Pulmonary artery endothelial cell (primary cell): ENCODE measurements around the gene CHN2. TPM values are rescaled to one million over a fixed set of nuclear protein-coding genes. Genes with fewer than 3 reads are reported as not detected.
"Not testable (repeated sequence)": the region's sequence is repeated elsewhere in the genome, so short reads cannot be mapped to it uniquely, and the experiment has no call there.

Experiments
- DNase-seq: peaks from one replicate; pipeline ENCODE4 v3.0.0-alpha.2; 2011; ENCODE audit warnings: low read depth, low spot score
- total RNA-seq: library from RNA; depleted of rRNA; stranded (reverse); fragments of >200 nt; gene quantifications from 2 replicates; pipeline ENCODE4 v1.2.3, GENCODE V29; 2014

Gene CHN2
- total RNA-seq, 1 donor from 2014 or later = 0.13 TPM

DNA sequence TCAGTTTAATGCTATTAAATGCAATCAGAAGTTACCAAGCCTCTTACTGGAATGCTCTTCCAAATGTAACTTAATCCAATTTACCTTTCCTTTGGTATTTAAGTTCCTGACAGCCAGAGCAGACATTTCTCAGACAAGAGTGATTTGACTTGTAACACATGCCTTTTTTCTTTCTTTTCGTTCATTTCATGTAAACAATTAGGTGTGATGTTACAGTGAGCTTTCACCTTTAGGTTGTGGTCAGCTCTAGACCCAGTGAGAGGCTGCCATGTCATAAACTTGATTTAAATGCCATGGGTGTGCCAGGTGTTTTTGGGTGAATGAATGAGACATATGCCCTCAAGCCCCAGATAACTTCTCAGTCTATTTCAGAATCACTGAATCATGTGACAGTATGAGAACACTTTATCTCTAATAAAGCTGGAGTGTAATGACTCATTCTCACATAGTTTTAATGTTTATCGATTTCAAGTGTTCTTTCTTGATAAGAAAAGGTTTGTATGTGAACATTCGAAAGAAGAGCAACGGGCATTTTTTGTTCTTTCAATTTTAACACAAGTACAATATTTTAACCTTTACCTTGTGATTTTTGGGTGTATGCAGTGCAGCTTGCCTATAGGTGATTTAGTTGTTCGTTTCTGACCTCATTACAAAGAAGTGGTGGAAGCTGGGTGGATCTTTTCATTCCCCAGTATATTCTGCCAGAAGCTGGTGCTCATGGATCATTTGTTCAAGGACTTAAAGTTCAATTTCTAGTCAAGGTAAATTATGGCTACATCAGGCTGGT is 61.5 kb downstream of the CHN2 start:
- no peak for DNase-seq

DNA sequence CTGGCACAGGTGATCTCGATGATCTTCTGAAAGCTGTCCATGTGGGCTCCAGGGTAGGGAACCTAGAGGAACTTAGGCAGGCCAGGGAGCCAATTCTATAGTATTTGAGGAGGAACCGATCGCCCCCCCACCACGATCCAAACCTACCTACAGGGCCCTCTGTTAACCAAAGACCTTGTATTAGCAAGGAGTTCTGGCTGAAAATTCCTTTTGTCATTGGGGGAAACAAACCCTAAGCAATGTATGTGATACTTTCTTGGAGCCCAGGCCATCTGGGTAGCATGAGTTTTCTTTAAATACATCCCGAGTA is 62.1 kb downstream of the CHN2 start:
- DNase-seq = no peak

DNA sequence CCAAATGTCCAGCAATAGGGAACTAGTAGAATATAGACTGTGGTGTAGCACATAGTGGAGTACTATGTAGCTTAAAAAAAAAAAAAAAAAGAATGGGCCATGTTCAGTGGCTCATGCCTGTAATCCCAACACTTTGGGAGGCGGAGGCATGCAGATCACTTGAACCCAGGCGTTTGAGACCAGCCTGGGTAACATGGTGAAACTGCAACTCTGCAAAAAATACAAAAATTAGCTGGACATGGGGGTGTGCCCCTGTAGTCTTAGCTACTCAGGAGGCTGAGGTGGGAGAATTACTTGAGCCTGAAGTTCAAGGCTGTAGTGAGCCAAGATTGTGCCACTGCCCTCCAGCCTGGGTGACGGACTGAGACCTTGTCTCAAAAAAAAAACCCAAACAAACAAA is 64.4 kb downstream of the CHN2 start:
- DNase-seq = no peak

DNA sequence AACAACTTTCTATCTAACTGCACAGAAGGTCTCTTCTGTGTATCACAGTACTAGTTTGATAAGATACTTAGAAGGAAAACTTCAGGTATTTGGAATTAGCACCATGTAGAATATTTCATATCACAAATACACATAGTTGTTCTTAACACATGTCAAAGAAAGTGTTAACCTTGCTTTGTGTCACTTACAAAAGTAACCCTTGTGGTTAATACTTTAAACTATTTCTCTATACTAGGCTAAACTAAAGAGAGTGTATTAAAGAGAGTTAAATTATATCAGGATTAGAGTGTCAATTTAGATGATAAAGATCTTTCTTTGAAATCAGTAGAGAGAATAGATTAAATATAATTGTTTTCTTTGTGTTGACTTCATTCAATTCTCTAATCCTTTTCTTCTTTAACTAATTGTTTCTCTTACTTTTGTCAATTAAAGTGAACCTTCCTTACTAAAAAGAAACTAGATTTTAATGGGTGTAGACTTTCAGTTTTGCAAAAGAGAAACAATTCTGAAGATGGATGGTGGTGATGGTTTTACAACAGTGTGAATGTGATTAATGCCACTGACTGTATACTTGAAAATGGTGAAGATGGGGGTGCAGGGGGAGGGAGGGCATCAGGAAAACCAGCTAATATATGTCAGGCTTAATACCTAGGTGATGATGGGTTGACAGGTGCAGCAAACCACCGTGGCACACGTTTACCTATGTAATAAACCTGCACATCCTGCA is 67.8 kb downstream of the CHN2 start:
- no peak for DNase-seq

DNA sequence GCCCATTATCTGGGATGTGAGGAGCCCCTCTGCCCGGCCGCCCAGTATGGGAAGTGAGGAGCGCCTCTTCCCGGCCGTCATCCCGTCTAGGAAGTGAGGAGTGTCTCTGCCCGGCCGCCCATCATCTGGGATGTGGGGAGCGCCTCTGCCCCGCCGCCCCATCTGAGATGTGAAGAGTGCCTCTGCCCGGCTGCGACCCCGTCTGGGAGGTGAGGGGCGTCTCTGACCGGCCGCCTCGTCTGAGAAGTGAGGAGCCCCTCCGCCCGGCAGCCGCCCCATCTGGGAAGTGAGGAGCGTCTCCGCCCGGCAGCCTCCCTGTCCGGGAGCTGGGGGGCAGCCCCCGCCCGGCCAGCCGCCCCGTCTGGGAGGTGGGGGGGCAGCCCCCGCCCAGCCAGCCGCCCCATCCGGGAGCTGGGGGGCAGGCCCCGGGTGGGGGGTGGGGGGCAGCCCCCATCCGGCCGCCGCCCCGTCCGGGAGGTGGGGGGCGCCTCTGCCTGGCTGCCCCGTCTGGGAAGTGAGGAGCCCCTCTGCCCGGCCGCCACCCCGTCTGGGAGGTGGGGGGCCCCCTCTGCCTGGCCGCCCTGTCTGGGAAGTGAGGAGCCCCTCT is 69.1 kb downstream of the CHN2 start:
- not testable (repeated sequence) for DNase-seq

DNA sequence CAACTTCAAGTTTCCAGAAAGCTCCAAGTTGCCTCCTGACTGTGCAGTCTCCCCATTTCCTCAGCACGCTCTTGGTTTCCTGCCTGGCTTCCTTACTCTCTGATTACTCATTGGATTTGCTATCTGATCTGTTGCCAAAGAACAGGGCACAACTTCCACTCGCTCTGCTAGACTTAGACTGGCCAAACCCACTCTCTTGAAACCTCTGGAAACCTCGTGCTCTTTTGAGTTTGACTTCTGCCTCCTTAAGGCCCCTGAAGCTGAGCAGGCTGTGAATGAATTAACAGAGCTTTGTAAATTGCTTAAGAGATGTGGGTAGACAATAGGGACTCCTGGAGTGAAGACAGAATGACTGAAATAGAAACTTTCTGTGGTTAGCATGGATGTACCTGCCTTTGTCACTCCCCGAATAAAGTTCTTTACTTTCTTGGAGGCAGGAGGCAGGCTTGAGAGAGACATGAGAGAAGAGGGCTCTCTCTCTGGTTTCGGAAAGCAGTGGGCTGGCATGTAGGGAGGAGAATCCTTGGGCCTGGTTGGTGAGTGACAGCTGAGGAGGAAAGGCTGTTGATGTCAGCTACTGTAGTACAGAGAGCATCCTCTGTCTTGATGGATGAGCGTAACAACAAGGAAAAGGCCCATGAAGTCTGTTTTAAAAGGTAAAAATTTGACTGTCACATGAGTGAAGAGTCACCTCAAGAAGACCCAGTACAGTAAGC is 70.8 kb downstream of the CHN2 start:
- peak; percentile 86 for DNase-seq

DNA sequence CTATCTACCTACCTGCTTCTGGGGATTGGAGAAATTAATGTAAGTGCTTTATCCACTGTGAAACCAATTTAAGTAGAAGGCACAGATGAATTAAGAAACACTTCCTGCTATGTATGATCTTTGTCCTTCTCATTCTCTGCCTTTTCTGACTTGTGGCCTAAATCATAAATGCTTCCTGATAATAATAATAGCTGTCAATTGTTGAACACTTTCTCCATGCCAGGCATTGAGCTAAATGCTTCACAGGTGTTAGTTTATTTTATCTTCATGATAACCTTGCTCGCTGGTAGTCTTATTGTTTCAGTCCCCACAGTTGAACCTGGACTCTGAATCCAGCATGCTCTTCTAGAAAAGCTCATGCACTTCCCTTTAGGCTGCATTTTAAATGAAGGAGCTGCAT is 75.4 kb downstream of the CHN2 start:
- no peak for DNase-seq

DNA sequence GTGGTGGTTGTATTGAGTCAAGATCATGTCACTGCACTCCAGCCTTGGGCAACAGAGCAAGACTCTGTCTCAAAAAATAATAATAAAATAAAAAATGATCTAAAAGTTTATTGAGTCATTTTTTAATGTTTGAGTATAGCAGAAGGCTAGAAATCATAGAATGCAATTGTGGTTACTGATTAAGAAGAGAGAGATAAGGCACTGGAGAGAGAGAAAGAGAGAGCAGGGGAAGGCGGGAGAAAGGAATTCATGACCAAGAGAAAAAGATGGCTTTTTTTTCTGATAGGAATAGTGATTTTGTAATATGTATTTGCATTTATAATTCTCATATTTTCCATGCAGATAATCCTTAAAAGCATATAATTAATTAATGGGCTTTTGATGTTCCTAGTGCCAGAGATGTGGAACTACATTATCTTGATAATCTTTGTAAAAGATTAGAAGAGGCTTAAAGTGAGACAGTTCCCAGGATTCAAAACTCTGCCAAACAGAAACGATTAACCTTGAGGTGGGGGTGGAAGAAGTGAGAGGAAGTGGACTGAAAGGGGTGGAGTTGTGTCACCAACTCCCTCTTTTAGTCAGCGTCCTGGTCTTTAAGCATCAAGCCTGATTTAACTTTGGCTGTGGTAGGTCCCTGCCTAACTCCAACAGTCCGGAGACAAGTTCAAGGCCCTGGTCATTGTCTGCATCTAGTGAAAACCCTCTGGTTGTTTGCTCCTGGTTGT is 76.2 kb downstream of the CHN2 start:
- no peak for DNase-seq

DNA sequence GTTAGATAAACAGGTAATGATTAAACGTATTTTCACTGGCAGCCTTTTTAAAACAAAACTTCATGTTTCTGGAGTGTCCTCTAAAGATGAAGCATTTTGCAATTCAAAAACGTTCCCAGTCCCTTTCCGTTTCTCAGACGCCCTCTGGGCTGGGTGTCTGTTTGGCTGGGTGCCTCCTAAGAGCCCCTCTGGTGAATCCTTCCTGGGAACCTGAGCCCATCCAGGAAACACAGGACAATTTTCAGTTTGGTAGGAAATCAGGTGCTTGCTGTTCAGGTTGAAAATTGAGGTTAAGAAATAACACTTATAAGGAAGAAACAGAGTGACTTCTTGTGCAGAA is 76.7 kb downstream of the CHN2 start:
- no peak for DNase-seq

DNA sequence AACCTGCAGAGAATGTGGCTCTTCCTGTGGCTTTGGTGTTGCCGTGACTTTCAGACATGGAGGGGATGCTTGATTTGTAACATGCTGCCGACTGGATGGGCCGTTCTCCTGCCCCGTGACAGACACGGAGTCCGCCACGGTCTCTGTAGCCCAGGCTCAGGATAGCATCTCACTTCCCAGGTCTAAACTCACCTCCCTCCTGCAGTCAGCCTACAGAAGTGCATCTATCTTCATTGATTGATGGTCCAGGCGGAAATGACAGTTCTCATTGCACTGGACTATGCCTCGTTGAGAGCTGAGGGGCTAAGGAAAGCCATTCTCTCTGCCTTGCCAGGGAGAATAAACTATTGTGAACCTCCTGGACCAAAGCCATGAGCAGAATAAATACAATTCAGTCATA is 77.5 kb downstream of the CHN2 start:
- DNase-seq = no peak

DNA sequence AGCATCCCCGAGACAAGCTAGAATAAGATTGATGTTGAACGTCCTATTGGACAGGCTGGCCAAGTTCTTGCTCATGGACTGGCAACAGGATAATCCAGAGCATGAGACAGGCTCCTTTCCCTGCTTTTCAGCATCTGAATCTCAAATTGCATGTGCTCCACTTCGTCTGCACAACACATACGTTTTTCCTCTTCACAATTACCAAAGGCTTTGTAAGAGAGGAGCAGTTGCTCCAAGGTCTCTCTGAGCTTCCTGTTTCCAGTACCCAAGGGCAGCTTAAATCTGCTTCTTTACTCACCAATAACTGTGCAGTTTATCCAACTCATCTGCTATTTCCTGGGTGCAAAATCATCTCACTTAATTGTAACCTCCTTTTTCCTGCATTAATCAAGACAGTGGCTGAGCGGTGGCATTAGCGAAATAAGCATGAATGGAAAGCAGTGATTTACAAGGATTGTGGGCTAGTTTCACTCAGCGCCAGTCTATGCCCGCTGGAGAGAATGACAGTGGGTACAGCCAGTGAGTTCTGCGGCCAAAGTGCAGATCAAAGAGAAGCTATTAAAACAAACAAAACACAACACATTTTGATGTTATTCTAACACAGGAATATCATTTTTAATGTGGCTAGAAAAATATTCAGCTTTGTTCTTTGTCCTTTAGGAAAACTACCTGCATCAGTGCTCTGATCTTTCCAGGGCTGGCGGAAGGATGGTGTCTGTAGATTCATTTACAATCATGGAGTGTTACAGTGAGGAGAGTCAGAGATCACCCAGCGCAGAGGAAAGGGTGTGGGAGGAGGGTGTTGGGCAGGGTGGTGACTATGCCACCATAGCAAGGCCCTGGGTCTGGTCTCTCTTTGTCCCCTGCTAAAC is 79.8 kb downstream of the CHN2 start:
- DNase-seq = no peak

DNA sequence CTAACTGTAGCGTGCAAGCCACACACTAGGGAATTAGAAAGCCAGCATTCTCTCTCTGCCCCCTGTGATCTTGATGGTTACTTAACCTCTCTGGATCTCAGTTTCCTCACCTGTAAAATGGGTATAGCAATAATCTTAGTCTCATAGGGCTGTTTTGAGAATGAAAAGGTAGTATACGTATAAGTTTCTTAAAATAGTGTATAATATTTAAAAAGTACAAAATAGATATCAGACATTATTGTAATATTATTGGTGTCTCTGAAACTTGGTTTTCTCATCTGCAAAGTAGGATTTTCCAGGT is 80.4 kb downstream of the CHN2 start:
- no peak for DNase-seq

DNA sequence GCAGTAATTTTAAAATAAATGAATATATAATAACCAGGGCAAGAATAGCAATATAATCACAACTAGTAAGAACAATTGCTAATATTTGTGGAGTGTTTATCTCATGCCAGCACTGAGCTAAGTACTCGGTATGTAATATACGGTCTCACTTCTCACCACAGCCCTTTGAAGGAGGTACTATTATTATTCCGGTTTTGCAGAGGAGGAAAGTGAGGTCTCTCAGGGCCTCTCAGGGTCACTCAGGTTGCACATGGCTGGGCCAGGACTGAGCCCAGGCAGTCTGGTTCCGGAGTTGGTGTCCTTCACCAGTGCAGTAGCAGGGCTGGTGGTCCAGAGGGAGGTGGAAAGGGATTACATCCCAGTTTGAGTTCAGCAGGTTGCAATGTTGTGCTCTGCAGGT is 80.9 kb downstream of the CHN2 start:
- no peak for DNase-seq

DNA sequence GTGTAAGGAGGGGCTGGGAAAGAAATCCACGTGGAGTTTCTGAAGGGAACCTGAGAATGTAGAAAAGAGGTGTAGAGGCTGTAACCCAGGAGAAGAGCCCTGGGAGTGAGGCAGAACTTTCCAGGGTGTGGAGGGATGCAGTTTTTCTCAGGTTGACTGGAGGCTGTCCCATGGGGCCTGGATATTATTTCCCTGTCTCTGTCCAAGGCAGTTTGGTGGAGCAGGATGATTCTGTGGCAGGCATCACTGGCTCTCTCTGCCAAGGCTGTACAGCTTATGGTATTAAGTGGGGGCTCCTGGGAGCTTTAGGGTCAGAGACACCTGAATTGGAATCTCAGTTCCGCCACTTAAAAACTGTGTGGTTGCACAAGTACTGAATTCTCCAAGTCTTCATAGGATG is 81.6 kb downstream of the CHN2 start:
- DNase-seq = no peak

DNA sequence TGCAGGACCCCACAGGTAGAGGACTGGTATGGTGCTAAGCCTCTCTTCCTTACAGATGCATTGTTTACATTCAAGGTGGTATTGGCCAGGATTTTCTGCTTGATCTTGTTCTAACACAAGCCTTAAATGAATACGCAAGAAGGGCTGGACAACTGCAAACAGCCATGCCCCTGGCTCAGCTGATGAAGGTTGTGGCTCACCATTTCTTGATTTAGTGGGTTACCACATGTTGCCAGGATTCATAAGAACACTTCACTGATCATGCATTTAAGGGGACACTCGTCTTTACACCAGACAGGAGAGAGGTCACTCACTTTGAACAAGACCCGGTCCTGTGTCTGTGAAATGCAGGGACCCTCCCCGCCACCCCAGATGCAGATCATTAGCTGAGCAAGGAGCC is 82.2 kb downstream of the CHN2 start:
- no peak for DNase-seq

DNA sequence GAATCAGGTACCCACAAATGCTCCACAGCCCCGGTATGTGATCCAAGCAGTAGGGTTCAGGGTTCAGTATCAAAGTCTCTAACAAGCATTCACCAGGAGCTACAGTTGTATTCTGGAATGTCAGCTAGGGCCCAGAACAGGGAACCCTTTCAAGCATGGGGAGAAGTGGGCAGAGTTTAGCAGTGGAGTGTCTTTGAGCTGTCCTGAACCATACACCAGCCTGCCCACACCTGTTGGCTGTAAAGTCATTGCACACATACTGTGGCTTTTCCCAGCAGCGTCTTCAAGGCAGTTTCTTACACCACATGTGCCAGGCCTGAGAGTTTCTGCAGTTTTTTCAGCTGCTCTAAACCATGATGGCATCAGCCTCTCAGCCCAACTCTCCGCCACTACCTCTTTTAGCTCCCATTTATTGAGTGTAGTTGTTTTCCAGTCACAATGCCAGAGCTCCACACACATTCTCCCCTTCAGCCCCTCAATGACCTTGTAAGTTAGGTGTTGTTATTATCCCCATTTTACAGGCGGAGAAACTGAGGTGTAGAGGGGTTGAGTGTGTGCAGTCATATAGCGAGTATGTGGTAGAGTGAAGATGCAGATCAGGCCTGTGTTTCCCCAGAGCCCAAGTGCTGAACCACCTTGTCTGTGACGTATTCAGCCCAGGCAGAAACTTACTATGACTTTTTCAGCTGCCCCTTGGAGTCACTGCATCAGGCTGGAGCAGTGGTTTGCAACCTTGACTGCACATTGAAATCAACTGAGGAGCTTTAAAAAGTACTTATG is 83.1 kb downstream of the CHN2 start:
- DNase-seq = no peak

DNA sequence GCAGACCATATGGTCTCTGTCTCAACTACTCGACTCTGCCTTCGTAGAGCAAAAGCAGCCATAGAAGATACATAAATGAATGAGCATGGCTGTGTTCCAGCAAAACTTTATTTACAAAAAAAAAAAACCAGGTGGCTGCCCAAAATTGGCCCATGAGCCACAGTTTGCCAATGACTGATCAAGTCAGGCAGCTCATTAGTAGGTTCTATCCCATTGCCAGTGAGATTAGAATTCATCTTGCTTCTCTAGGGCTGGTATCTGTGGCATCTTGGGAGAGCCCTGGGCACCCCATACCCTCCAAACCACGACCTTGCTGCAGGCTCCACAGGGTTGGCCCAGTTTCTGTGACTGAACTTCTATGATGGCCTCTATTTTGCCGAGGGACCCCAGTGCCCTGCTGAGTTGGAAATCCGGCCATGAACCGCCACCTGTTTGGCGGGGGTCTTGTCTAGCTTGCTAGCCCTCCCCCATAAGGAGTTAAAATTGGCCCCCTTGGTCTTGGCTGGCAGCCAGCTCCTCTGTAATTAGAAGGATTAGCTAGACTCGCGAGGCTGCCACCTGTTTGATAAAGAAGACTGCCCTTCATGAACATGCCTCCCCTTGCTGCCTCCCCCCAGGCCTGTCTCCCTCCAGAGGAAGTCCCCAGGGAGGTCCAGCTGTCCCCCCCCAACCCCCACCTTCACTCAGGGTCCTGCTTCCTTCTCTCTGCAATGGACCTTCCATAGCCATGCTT is 83.9 kb downstream of the CHN2 start:
- no peak for DNase-seq

DNA sequence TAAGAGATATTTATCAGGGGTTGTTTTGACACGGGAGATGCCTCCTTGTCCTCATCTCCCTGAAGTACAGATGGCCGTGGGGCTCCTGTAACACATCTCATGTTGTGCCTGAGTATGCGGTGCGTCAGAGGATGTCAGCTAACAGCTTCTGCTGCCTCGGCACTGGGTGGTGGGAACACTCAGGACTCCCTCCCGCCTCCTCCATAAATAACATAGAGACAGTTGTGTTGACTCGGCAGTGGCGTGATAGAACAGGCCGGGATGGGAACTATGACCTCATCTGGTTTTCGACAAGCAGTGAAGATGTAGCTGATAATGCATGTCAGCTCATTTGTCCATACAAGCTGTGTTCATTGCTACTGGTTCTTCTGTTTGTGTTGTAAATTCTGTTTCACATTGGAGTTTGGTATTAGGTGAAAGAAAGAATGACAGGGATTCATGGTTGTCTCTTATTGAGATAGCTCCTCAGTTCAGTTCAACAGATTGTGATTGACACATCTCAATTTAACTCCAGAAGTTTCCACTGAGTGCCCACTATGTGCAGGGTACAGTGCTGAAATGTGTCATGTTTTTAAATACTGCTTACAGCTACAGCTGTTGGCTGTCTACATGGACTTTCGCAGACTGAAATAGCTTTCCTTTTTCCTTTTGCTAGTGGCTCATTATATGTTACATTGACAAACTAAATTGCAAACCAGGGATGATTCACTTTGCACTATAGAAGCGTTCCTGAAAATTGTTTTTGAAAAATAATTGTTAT is 87.4 kb downstream of the CHN2 start:
- no peak for DNase-seq
